Mucosa of stomach (tissue), 1 donor: ENCODE measurements around the gene MEGF8.
A peak's percentile ranks its signal among the peaks of the same experiment; 100 is the strongest.

ENCODE experiments used
- H3K27me3 ChIP-seq: one replicate; pipeline ENCODE4 v1.7.0; 2013; ENCODE audit warnings: mild to moderate bottlenecking, low read length; ENCODE audit not compliant: control insufficient read depth, insufficient read depth
- H3K36me3 ChIP-seq: one replicate; pipeline ENCODE4 v1.7.0; 2013; ENCODE audit warnings: low read length; ENCODE audit not compliant: control insufficient read depth, insufficient read depth
- H3K4me1 ChIP-seq: one replicate; pipeline ENCODE4 v1.7.0; 2013; ENCODE audit warnings: mild to moderate bottlenecking, low read length; ENCODE audit not compliant: control insufficient read depth, insufficient read depth
- H3K4me3 ChIP-seq: one replicate; pipeline ENCODE4 v1.7.0; 2013; ENCODE audit warnings: low read length
- H3K9ac ChIP-seq: one replicate; pipeline ENCODE4 v1.7.0; 2013; ENCODE audit warnings: mild to moderate bottlenecking, low read length, moderate library complexity
- H3K9me3 ChIP-seq: one replicate; pipeline ENCODE4 v1.7.0; 2013; ENCODE audit warnings: mild to moderate bottlenecking, low read length, moderate library complexity; ENCODE audit not compliant: control insufficient read depth
- donor health status: Pancreatic carcinoma.

MEGF8 gene

DNA sequence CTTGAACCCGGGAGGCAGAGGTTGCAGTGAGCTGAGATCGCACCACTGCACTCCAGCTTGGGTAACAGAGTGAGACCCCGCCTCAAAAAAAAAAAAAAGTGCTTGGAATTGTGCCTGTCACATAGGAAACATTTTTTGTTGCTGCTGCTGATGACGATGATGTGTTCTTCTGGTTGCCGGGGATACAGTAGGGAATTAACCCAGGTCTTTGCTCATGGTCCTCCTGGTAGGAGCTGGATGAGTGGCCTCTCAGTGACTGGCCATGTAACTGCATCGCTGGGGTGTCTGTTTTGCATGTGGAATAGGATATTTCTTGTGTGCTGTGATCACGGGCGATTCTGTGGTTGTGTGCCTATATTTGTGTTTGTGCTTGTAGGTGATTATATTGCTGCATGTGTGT, 69.3 kb downstream of the MEGF8 start:
- Histone ChIP-seq H3K27me3 (peaks cover 18% of the 10 kb centered on the region), H3K36me3 (no peaks in the 10 kb centered on the region), H3K9me3 (no peaks in the 10 kb centered on the region), H3K4me3 (no peak overlapping the region), H3K9ac (no peak overlapping the region), H3K4me1 (peaks cover 12% of the 10 kb centered on the region)

- peak overlapping the region; percentile 70 for H3K4me3 ChIP-seq
- peak overlapping the region; percentile 79 for H3K9ac ChIP-seq
- no peaks in the 10 kb centered on the region for H3K9me3 ChIP-seq
- peaks cover 4% of the 10 kb centered on the region for H3K27me3 ChIP-seq
- peaks cover 18% of the 10 kb centered on the region for H3K4me1 ChIP-seq
- H3K36me3 ChIP-seq = no peaks in the 10 kb centered on the region
Measured at GRCh38 chr19:42396381-42397262, 71.2 kb downstream of the MEGF8 start.

DNA sequence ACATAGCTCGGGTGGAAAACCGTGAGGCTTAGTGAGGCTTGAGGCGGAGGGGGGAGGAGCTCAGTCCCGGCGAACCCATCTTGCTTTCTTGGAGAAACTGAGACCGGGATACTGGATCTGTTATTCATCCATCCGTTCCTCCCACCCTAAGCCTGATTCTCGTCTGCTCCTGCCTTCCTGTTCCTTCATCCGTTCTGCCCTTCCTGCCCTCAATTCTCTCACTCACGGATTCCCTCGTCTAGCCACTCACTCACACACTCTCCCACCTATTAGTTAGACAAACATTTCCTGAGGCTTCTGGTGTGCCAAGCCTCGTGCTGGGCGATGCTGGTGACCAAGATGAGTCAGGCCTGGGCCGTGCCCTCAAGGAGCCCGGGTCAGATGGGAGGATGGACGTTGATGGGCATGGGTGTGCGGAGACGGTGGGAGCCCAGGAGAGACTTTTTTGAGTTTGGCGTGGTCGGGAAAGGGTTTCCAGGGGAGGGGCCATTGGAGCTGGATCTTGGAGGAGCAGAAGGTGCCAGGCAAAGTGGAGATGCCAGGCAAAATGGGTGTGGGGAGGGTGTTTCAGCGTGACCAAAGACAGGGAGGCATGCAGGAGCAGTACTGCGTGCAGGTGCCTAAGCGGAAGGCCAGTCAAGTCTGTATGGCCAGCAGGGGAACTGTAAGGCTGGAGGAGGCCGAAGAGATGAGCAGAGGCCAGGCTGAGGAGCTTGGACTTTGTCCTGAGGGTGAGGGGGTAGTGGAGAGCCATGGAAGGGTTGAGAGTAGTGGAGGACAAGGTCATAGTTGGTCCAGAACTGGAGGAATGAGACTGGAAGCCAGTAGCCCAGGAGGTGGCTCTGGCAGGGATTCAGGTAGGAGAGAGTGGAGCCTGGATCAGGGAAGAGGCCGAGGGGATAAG, 72.1 kb downstream of the MEGF8 start:
- H3K9ac ChIP-seq = peak overlapping the region; percentile 73
- no peaks in the 10 kb centered on the region for H3K36me3 ChIP-seq
- H3K9me3 ChIP-seq = no peaks in the 10 kb centered on the region
- peaks cover 18% of the 10 kb centered on the region for H3K4me1 ChIP-seq
- H3K27me3 ChIP-seq = no peaks in the 10 kb centered on the region
- peak overlapping the region; percentile 70 for H3K4me3 ChIP-seq

DNA sequence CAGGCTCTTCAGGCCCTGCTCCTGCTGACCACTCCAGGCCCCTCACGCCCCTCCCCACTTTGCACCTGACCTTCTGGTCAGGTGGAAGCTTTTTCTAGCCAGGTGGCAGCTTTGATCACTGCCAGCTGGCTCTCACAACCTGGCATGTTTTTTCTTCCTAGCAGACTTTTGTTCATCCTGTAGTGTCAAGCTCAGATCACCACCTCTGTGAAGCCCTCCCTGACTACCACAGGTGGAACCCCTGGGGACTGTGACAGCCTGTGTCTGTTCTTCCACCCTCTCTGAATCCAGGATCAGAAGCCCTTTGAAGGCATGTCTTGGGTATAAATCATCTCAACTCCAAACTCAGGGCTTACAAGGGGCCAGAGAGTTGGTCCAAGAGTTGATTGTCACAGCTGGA, 75.0 kb downstream of the MEGF8 start:
- H3K27me3 ChIP-seq = no peaks in the 10 kb centered on the region
- no peaks in the 10 kb centered on the region for H3K36me3 ChIP-seq
- H3K9me3 ChIP-seq = no peaks in the 10 kb centered on the region
- no peak overlapping the region for H3K9ac ChIP-seq
- no peak overlapping the region for H3K4me3 ChIP-seq
- H3K4me1 ChIP-seq = peaks cover 18% of the 10 kb centered on the region

DNA sequence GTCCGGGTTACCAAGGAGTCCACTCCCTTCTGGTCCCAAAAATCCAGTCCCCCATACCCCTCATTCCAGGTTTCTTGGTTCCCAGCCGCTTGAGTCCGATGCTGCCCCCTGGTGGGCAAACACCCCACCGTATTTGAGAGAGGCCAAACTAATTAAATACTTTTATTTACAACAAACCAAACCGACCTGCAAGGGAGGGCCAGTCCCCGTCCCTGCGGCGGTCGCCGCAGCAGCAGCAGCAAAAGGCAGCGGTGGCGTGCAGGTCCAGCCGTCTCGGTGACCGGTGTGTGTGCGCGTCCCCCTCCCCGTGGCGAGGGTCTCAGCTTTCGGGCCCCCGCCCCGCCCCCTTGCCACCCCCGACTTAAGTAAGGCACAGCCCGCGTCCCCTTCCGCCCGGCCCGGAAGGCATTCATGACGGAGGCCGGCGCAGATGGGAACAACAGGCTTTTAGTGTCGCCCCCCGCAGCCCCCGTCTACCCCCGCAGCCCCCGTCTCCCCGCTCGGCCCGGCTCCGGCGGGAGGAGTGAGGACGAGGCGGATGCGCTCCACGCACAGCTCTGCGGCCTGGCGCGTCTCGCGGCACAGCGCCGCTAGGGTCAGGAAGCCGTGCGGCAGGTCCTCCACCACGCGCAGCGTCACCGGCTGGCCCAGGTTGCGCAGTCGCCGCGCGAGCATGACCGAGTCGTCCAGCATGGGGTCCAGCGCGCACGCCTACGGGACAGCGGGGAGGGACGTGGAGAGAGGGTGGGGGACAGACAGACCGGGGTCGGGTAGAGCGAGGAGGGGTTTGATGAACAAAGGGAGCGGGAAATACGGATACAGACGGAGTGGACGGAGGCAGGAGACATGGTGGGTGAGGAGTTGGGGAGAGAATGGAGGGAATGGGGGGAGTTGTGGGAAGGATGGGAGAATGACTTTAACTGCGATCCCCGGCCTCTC, 76.2 kb downstream of the MEGF8 start:
- peaks cover 4% of the 10 kb centered on the region for H3K36me3 ChIP-seq
- no peaks in the 10 kb centered on the region for H3K9me3 ChIP-seq
- H3K4me1 ChIP-seq = peaks cover 14% of the 10 kb centered on the region
- peak overlapping the region; percentile 45 for H3K9ac ChIP-seq
- H3K4me3 ChIP-seq = no peak overlapping the region
- H3K27me3 ChIP-seq = no peaks in the 10 kb centered on the region

DNA sequence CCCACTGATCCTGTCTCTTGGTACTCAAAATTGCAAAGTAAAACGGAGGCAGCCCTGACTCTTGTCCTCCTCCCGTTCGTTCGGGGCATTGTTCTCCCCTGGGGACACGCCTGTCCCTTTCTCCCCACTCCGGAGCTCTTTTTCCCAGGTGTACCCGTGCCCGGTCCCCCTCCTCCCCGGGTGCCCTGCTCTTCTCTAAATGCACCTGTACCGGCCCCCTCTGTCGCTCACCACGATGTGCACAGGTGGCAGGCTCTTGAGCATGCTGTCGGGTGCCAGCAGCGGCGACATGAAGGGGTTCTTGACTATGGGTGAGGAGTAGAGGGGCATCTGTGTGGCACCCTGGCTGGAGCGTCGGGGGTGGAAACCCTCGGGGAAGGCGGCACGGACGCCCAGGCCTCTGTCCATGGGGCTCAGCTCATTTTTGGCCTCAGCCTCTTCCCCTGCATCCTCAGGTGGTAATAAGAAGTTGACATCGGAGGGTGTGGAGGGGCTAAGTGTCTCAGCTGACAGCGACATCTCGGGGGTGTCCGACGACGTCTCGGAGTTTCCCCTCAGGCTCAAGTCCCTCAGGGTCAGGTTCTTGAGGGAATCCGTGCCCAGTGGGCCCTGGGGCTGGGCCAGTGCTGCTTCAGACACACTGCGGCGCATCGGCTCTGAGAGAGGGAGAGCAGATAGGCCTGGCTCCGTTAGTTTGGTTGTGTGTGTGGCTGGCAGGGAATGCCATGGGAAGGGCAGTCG, 77.1 kb downstream of the MEGF8 start:
- peaks cover 9% of the 10 kb centered on the region for H3K4me1 ChIP-seq
- peaks cover 4% of the 10 kb centered on the region for H3K36me3 ChIP-seq
- no peaks in the 10 kb centered on the region for H3K27me3 ChIP-seq
- H3K9ac ChIP-seq = no peak overlapping the region
- no peaks in the 10 kb centered on the region for H3K9me3 ChIP-seq
- H3K4me3 ChIP-seq = no peak overlapping the region

- peaks cover 7% of the 10 kb centered on the region for H3K4me1 ChIP-seq
Measured at GRCh38 chr19:42403586-42403985, 78.2 kb downstream of the MEGF8 start.

DNA sequence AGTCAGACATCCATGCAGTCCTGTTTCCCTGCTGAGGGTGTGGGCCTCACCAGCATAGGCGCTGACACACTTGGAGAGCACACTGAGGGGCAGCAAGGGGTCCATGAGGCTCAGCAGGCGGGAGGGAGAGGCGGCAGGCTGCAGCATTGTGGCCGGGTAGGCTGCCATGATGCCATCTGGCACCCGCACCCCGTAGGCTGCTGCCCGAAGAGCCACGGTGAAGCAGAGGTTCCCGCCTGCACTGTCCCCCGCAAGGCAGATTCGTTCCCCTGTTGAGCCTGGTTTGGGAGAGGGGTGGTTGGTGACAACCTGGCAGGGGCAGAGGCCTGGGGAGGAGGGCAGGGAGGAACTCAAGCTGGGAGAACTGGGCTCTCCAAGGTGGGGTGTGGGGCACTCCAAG, 80.7 kb downstream of the MEGF8 start:
- no peak overlapping the region for H3K4me3 ChIP-seq
- no peaks in the 10 kb centered on the region for H3K9me3 ChIP-seq
- peaks cover 9% of the 10 kb centered on the region for H3K4me1 ChIP-seq
- H3K36me3 ChIP-seq = peaks cover 4% of the 10 kb centered on the region
- H3K9ac ChIP-seq = no peak overlapping the region
- H3K27me3 ChIP-seq = no peaks in the 10 kb centered on the region

More at GRCh38 chr19:42403586-42403985, 78.2 kb downstream of the MEGF8 start:
- no peak overlapping the region for H3K9ac ChIP-seq
- no peak overlapping the region for H3K4me3 ChIP-seq
- no peaks in the 10 kb centered on the region for H3K27me3 ChIP-seq
- H3K36me3 ChIP-seq = peaks cover 4% of the 10 kb centered on the region
- no peaks in the 10 kb centered on the region for H3K9me3 ChIP-seq

DNA sequence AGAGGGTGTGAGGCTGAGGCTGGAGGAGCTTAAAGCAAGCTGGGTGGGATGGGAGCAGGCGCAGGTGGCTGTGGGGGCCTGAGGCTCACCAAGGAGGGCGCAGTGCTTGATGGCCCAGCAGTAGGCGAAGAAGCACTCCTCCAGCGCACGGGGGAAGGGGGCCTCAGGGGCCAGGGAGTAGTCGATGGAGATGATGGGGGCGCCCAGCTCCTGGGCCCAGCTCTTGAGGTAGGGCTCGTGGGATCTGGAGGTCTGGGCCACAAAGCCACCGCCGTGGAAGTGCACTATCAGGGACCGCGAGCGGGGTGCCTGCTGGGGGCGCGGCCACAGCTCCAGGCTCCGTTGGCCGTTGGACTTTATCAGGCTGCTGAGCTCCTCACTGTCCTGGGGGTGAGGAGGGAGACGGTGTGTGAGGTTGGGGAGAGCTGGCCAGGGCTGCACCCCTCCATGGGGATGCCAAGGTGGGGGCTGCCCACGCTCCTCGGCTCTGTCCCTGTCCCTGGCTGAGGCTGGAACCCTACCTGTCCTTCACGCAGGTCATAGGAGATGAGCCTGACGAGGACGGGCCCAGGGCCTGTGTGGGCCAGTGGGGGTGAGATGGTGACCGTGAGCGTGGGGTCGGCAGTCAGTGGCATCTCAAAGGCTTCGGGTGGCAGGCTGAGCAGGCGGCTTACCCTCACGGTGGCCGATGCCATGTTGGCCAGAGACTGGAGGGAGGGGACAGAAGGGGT, 81.8 kb downstream of the MEGF8 start:
- no peak overlapping the region for H3K4me3 ChIP-seq
- no peaks in the 10 kb centered on the region for H3K9me3 ChIP-seq
- no peak overlapping the region for H3K9ac ChIP-seq
- peaks cover 4% of the 10 kb centered on the region for H3K36me3 ChIP-seq
- peaks cover 11% of the 10 kb centered on the region for H3K4me1 ChIP-seq
- H3K27me3 ChIP-seq = no peaks in the 10 kb centered on the region

GRCh38 chr19:42407816-42408175, 82.4 kb downstream of the MEGF8 start:
- Histone ChIP-seq H3K36me3 (peaks cover 4% of the 10 kb centered on the region), H3K9ac (no peak overlapping the region), H3K27me3 (no peaks in the 10 kb centered on the region), H3K4me3 (no peak overlapping the region), H3K9me3 (no peaks in the 10 kb centered on the region), H3K4me1 (peaks cover 15% of the 10 kb centered on the region)
